Measurements from ENCODE around the gene SRI. TPM values are rescaled to one million over a fixed set of nuclear protein-coding genes. Genes with fewer than 3 reads are reported as not detected.

Gene SRI
- total and polyA plus RNA-seq, 2 donors (not counting 3 experiments of a cell fraction or from before 2014, with no cell fraction given) = 121 to 204 TPM

GRCh38 chr7:88226886-88227516, 7.2 kb upstream of the SRI start:
- TF ChIP-seq, protein P1, sequence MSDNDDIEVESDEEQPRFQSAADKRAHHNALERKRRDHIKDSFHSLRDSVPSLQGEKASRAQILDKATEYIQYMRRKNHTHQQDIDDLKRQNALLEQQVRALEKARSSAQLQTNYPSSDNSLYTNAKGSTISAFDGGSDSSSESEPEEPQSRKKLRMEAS (IDR thresholded peaks at IDR 0.05; ENCODE audit: insufficient read depth, insufficient read length) = no peak
- no peak for TF ChIP-seq EZH2 (IDR thresholded peaks at IDR 0.05; ENCODE audit: borderline replicate concordance, low read depth, low read length, severe bottlenecking)
- peak; percentile 30 for TF ChIP-seq POLR2AphosphoS5 (IDR thresholded peaks at IDR 0.05; ENCODE audit: insufficient read depth, low read depth, low read length)
- TF ChIP-seq GATA2 (IDR thresholded peaks at IDR 0.05; ENCODE audit: insufficient read depth, insufficient read length, low read depth, low read length) = peak; percentile 18
- peak; percentile 23 for TF ChIP-seq JUN (IDR thresholded peaks at IDR 0.05; ENCODE audit: borderline replicate concordance, insufficient read depth, insufficient read length, low read depth)
- peak; percentile 68 for TF ChIP-seq FOS (IDR thresholded peaks at IDR 0.05; ENCODE audit: borderline replicate concordance, insufficient read depth, low read length)
- no peaks in the 10 kb centered on the region for H3K9me3 ChIP-seq (replicated peaks; ENCODE audit: control insufficient read depth, insufficient read depth, low read length)
- ChIA-PET CTCF (interaction anchor here (1.6 to 1.7 kb wide), 2 partner anchors 9 to 11 kb away, joined by 4 to 6 read pairs; no protein-coding TSS in a partner anchor), POLR2A (no interaction called here)
- intact Hi-C loops (cut with micrococcal nuclease) = no loop called here
- H3K4me2 ChIP-seq (ENCODE audit: insufficient read depth, low read length) = no peak overlapping the region
- H3K9me1 ChIP-seq (replicated peaks; ENCODE audit: control insufficient read depth, extremely low read depth, insufficient read depth, low read length) = no peaks in the 10 kb centered on the region
- no peaks in the 10 kb centered on the region for H4K20me1 ChIP-seq (replicated peaks; ENCODE audit: control insufficient read depth, extremely low read depth, insufficient read depth, low read length)
- no peak overlapping the region for H3K9ac ChIP-seq (replicated peaks; ENCODE audit: extremely low read depth, insufficient read depth, low read length)
- H3K27ac ChIP-seq (ENCODE audit: insufficient read depth, low read depth, low read length) = no peak overlapping the region
- no peaks in the 10 kb centered on the region for H3K79me2 ChIP-seq (ENCODE audit: control insufficient read depth, insufficient read depth, low read length)
- BruUV-seq (replicated peaks) = no TSS peak
- no peak overlapping the region for H2AFZ ChIP-seq (ENCODE audit: low read depth, low read length)
- dilution Hi-C loops (cut with MboI; ENCODE audit: extremely low pct_ligation_motif_present, low sequenced_read_pairs) = no loop called here
- DNase-seq (ENCODE audit: low read depth, low spot score) (peak; percentile 74), FAIRE-seq (peak; percentile 92)
- peaks cover 6% of the 10 kb centered on the region for H3K4me1 ChIP-seq (ENCODE audit: control insufficient read depth, extremely low read depth, insufficient read depth, low read length)
- H3K4me3 ChIP-seq (replicated peaks in 1 of 3; ENCODE audit: insufficient read depth in 1 of 3, low read depth in 1 of 3, low read length in 3 of 3) = no peak overlapping the region
- H3K36me3 ChIP-seq (ENCODE audit: control insufficient read depth in 2 of 2, extremely low read depth in 1 of 2, insufficient read depth in 2 of 2, low read length in 2 of 2) = no peaks in the 10 kb centered on the region
- no peaks in the 10 kb centered on the region for H3K27me3 ChIP-seq (ENCODE audit: control insufficient read depth in 2 of 2, insufficient read depth in 2 of 2, low read length in 2 of 2)

GRCh38 chr7:88226201-88226600, 6.4 kb upstream of the SRI start:
- BruUV-seq (replicated peaks) = no TSS peak
- TF ChIP-seq MYC (IDR thresholded peaks at IDR 0.05; ENCODE audit: low read depth, low read length) (no peak), FOS (IDR thresholded peaks at IDR 0.05; ENCODE audit: borderline replicate concordance, insufficient read depth, low read length) (no peak), POLR2AphosphoS5 (IDR thresholded peaks at IDR 0.05; ENCODE audit: insufficient read depth, low read depth, low read length) (no peak), JUN (IDR thresholded peaks at IDR 0.05; ENCODE audit: borderline replicate concordance, insufficient read depth, insufficient read length, low read depth) (no peak), GATA2 (IDR thresholded peaks at IDR 0.05; ENCODE audit: insufficient read depth, insufficient read length, low read depth, low read length) (no peak)
- intact Hi-C loops (cut with micrococcal nuclease) = no loop called here

More at GRCh38 chr7:88226201-88226600, 6.4 kb upstream of the SRI start:
- H3K4me2 ChIP-seq (ENCODE audit: insufficient read depth, low read length) = no peak overlapping the region
- ChIA-PET POLR2A (no interaction called here), CTCF (interaction anchor here (1.6 to 1.7 kb wide), 2 partner anchors 9 to 12 kb away, joined by 4 to 6 read pairs; no protein-coding TSS in a partner anchor)
- H3K4me3 ChIP-seq (replicated peaks in 1 of 3; ENCODE audit: insufficient read depth in 1 of 3, low read depth in 1 of 3, low read length in 3 of 3) = no peak overlapping the region
- no peaks in the 10 kb centered on the region for H3K36me3 ChIP-seq (ENCODE audit: control insufficient read depth in 2 of 2, extremely low read depth in 1 of 2, insufficient read depth in 2 of 2, low read length in 2 of 2)
- H3K9me1 ChIP-seq (replicated peaks; ENCODE audit: control insufficient read depth, extremely low read depth, insufficient read depth, low read length) = no peaks in the 10 kb centered on the region
- peaks cover 6% of the 10 kb centered on the region for H3K4me1 ChIP-seq (ENCODE audit: control insufficient read depth, extremely low read depth, insufficient read depth, low read length)
- H3K9ac ChIP-seq (replicated peaks; ENCODE audit: extremely low read depth, insufficient read depth, low read length) = no peak overlapping the region
- H4K20me1 ChIP-seq (replicated peaks; ENCODE audit: control insufficient read depth, extremely low read depth, insufficient read depth, low read length) = no peaks in the 10 kb centered on the region
- H3K27me3 ChIP-seq (ENCODE audit: control insufficient read depth in 2 of 2, insufficient read depth in 2 of 2, low read length in 2 of 2) = no peaks in the 10 kb centered on the region
- H3K9me3 ChIP-seq (replicated peaks; ENCODE audit: control insufficient read depth, insufficient read depth, low read length) = no peaks in the 10 kb centered on the region
- DNase-seq (ENCODE audit: low read depth, low spot score) (no peak), FAIRE-seq (no peak)
- dilution Hi-C loops (cut with MboI; ENCODE audit: extremely low pct_ligation_motif_present, low sequenced_read_pairs) = no loop called here
- H2AFZ ChIP-seq (ENCODE audit: low read depth, low read length) = no peak overlapping the region
- no peak overlapping the region for H3K27ac ChIP-seq (ENCODE audit: insufficient read depth, low read depth, low read length)
- H3K79me2 ChIP-seq (ENCODE audit: control insufficient read depth, insufficient read depth, low read length) = no peaks in the 10 kb centered on the region

All from endothelial cell of umbilical vein (primary cell).